Measurements from ENCODE around the gene SLC25A48.

DNA sequence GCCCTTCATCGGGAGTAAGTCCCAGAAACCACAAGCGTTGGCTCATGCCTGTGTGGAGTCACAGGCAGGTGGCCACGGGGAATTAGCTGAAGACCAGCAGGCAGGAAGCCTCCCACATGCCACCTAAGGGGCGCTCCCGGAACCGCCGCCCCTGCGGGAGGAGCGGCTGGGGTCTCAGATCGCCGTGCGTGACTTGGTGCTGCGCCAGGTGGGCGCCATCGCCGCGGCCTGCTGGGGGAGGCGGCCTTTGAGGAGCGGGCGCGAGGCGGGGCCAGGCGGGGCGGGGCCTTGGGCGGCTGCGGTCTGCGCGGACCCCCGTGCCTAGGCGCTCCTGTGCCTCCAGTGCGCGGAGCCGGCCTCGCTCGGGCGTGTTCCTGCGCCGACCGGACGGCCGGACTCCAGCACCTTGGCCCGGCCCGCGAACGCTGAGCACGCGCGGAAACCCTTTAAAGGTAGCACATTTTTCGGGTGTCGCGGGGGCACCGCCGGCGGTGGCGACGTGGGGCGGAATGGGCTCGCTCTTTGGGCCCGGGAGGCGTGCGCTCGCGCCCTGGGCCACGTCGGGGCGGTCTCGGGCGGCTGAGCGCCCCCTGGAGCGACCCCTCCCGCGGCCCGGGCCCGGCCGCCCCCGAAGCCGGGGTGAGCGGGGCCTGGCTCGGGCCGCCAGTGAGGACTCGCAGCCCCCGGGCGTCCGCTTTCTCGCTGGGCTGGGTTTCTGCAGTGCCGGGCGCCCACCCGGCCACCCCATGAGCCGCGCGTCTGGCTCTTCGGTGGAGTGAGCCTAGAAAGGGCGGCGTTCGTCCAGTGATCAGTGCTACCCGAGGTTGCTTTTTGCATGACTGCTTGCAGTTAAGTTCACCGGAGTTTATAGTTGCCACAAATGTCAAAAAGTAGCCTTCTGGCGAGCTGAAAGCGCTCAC is 95.8 kb downstream of the SLC25A48 start:
- TF ChIP-seq, protein P1, sequence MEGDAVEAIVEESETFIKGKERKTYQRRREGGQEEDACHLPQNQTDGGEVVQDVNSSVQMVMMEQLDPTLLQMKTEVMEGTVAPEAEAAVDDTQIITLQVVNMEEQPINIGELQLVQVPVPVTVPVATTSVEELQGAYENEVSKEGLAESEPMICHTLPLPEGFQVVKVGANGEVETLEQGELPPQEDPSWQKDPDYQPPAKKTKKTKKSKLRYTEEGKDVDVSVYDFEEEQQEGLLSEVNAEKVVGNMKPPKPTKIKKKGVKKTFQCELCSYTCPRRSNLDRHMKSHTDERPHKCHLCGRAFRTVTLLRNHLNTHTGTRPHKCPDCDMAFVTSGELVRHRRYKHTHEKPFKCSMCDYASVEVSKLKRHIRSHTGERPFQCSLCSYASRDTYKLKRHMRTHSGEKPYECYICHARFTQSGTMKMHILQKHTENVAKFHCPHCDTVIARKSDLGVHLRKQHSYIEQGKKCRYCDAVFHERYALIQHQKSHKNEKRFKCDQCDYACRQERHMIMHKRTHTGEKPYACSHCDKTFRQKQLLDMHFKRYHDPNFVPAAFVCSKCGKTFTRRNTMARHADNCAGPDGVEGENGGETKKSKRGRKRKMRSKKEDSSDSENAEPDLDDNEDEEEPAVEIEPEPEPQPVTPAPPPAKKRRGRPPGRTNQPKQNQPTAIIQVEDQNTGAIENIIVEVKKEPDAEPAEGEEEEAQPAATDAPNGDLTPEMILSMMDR (IDR thresholded peaks at IDR 0.05), result no peak
- no peak for TF ChIP-seq ZFX (IDR thresholded peaks at IDR 0.05; ENCODE audit: borderline replicate concordance)

Data from 22Rv1 (cell line).